Erythroblast (primary cell): ENCODE data around the gene ZMYND8.

Source experiments
- GATA1 ChIP-seq: IDR thresholded peaks from 2 replicates; pipeline ENCODE4 v1.6.1; 2011; ENCODE audit warnings: low read depth, mild to moderate bottlenecking, control low read depth, low read length, moderate library complexity
- POLR2A ChIP-seq: IDR thresholded peaks from 2 replicates; pipeline ENCODE4 v1.6.1; 2011; ENCODE audit warnings: mild to moderate bottlenecking, low read length

DNA sequence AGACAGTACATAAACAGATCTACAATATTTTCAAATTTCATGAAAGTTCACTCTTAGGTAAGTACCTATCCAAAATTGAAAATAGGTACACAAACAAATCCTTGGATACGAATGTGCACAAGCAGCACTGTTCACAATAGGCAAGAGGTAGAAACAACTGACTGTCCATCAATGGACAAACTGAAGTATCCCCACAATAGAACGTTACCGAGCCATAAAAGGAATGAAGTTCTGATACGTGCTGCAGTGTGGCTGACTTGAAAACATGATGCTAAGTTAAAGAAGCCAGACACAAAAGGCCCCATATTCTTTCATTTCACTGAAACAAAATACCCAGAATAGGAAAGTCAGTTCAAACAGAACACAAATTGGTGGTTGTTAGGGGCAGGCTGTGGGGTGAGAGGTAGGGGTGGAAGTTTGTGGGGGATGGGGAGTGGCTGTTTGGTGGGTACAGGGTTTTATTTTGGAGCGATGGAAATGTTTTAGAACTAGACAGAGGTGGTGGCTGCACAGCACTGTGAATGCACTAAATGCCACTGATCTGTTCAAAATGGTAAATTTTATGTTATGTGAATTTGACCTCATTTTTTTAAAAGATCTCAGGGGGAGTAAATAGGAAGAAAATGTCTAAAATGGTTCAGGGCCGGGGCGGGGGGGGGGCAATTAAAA is 89.5 kb downstream of the ZMYND8 start:
- TF ChIP-seq POLR2A (no peak), GATA1 (no peak)
